K562 (cell line): ENCODE data around the gene OR5B21. TPM values are rescaled to one million over a fixed set of nuclear protein-coding genes. Genes with fewer than 3 reads are reported as not detected.

Source experiments
- ATAC-seq: fragments of 200-7000 bp; cut with Tn5 transposase; 3 replicates; pipeline ENCODE4 v1.9.1; 2020; ENCODE audit warnings: moderate library complexity
- BruUV-seq: library from RNA; stranded (reverse); fragments of 400-500 nt; replicated peaks from 2 replicates; lab custom pipeline; 2021; lab: Mats Ljungman, UMichigan
- CTCF ChIA-PET: fragments of 300-600 bp; formaldehyde crosslinking; extraction: SDS; loops from one replicate; lab custom pipeline; 2021; ENCODE audit warnings: low intra/inter-chr PET ratio; lab: Yijun Ruan, JAX
- POLR2A ChIA-PET: fragments of 300-600, 350-650 bp; sonication (Branson Sonifier 250); formaldehyde crosslinking; extraction: SDS; loops from one replicate; lab custom pipeline; 2021; ENCODE audit warnings: antibody characterized with exemption, inconsistent platforms; lab: Yijun Ruan, JAX
- DNase-seq, 4 experiments: peaks; one replicate each; pipeline versions ENCODE4 v3.0.0 to v3.0.0-alpha.2; 2011 to 2018; ENCODE audit warnings: low spot score in 3 of 4, mixed read lengths in 3 of 4; ENCODE audit errors: extremely low read depth in 1 of 4
- FAIRE-seq: peaks from 2 replicates; lab custom pipeline; 2011; peaks lifted over from hg19 to GRCh38; lab: Jason Lieb, UNC
- H2AFZ ChIP-seq: 2 replicates; pipeline ENCODE4 v1.6.0; 2011; ENCODE audit warnings: low read depth, low read length, control low read depth, inconsistent platforms
- H3K27ac ChIP-seq: fragments of 200-600 bp; 3 replicates; pipeline ENCODE4 v1.8.0; 2011; ENCODE audit warnings: low read depth, mild to moderate bottlenecking, control low read depth, inconsistent platforms, low read length, moderate library complexity, mixed read lengths; ENCODE audit errors: extremely low read depth
- H3K27me3 ChIP-seq, 2 experiments: fragments of 300-600 bp in 1 of 2; 2 replicates in 1 of 2; 3 replicates in 1 of 2; pipeline versions ENCODE4 v1.6.0 to v1.8.0; 2011; ENCODE audit warnings: inconsistent platforms in 2 of 2, low read length in 2 of 2, mild to moderate bottlenecking in 1 of 2, mixed read lengths in 1 of 2, moderate library complexity in 1 of 2; ENCODE audit not compliant: control insufficient read depth in 2 of 2, insufficient read depth in 2 of 2
- H3K36me3 ChIP-seq: fragments of 300-600 bp; 3 replicates; pipeline ENCODE4 v1.8.0; 2011; ENCODE audit warnings: mild to moderate bottlenecking, low read length, inconsistent platforms; ENCODE audit not compliant: control insufficient read depth, insufficient read depth
- H3K4me1 ChIP-seq, 2 experiments: fragments of 200-600 bp in 1 of 2; replicated peaks in 1 of 2; 2 replicates in 1 of 2; 3 replicates in 1 of 2; pipeline versions ENCODE4 v1.5.1 to v1.8.0; 2011; ENCODE audit warnings: inconsistent platforms in 2 of 2, low read length in 2 of 2, mild to moderate bottlenecking in 1 of 2, mixed read lengths in 1 of 2, moderate library complexity in 1 of 2; ENCODE audit not compliant: control insufficient read depth in 2 of 2, insufficient read depth in 2 of 2
- H3K4me2 ChIP-seq: 2 replicates; pipeline ENCODE4 v1.6.1; 2011; ENCODE audit warnings: low read length, control low read depth, inconsistent platforms, mixed read lengths; ENCODE audit not compliant: insufficient read depth
- H3K4me3 ChIP-seq: fragments of 200-600 bp; sonication (generic), shearing (Covaris generic); 2 replicates; pipeline ENCODE4 v1.5.1; 2016; ENCODE audit warnings: control low read depth, inconsistent platforms
- H3K79me2 ChIP-seq: fragments of 200-600 bp; 3 replicates; pipeline ENCODE4 v1.8.0; 2011; ENCODE audit warnings: low read length, inconsistent platforms; ENCODE audit not compliant: control insufficient read depth, insufficient read depth
- H3K9ac ChIP-seq, 2 experiments: 2 replicates each; pipeline versions ENCODE4 v1.6.0 to v1.6.1; 2011; ENCODE audit warnings: low read depth in 2 of 2, low read length in 2 of 2, control low read depth in 1 of 2, inconsistent platforms in 1 of 2, mild to moderate bottlenecking in 1 of 2, mixed read lengths in 1 of 2; ENCODE audit not compliant: insufficient read depth in 1 of 2
- H3K9me1 ChIP-seq: one replicate; pipeline ENCODE4 v1.6.0; 2011; ENCODE audit warnings: inconsistent platforms, mild to moderate bottlenecking, low read length, moderate library complexity; ENCODE audit not compliant: control insufficient read depth, insufficient read depth
- H3K9me3 ChIP-seq: replicated peaks from 2 replicates; pipeline ENCODE4 v1.5.1; 2011; ENCODE audit warnings: low read depth, low read length, inconsistent platforms; ENCODE audit not compliant: control insufficient read depth, insufficient read depth
- H4K20me1 ChIP-seq: replicated peaks from 2 replicates; pipeline ENCODE4 v1.6.1; 2011; ENCODE audit warnings: low read length, inconsistent platforms, mixed read lengths; ENCODE audit not compliant: control insufficient read depth, insufficient read depth
- CAMTA2 ChIP-seq: fragments of 250-450 bp; sonication (Bioruptor Pico); conservative IDR thresholded peaks from 2 replicates; pipeline ENCODE4 v1.5.1; 2022
- EWSR1 ChIP-seq: fragments of 450-650 bp; IDR thresholded peaks from 2 replicates; pipeline ENCODE4 v1.6.1; 2018; ENCODE audit warnings: borderline replicate concordance, mild to moderate bottlenecking, low read depth, moderate library complexity; ENCODE audit not compliant: partially characterized antibody
- FOXP1 ChIP-seq: sonication (generic); formaldehyde crosslinking; IDR thresholded peaks from 2 replicates; pipeline ENCODE4 v1.8.0; 2022; ENCODE audit warnings: mild to moderate bottlenecking, missing genetic modification reagents
- HEY1 ChIP-seq: fragments of 250-450 bp; sonication (Bioruptor Pico); IDR thresholded peaks from 2 replicates; pipeline ENCODE4 v1.5.0; 2020; ENCODE audit warnings: mild to moderate bottlenecking, moderate library complexity, borderline replicate concordance
- ILK ChIP-seq: fragments of 450-650 bp; IDR thresholded peaks from 2 replicates; pipeline ENCODE4 v1.6.1; 2016; ENCODE audit warnings: missing genetic modification characterization, low read depth, mild to moderate bottlenecking, missing compliant biosample characterization, moderate library complexity, borderline replicate concordance
- KLF1 ChIP-seq: fragments of 450-650 bp; IDR thresholded peaks from 2 replicates; pipeline ENCODE4 v1.6.1; 2016; ENCODE audit warnings: missing genetic modification characterization, missing compliant biosample characterization
- KLF6 ChIP-seq: fragments of 250-450 bp; sonication (Bioruptor Pico); IDR thresholded peaks from 2 replicates; pipeline ENCODE4 v1.4.0; 2020; ENCODE audit warnings: mild to moderate bottlenecking, moderate library complexity, borderline replicate concordance
- LARP7 ChIP-seq: fragments of 450-650 bp; IDR thresholded peaks from 2 replicates; pipeline ENCODE4 v1.6.1; 2016
- MLLT1 ChIP-seq, 2 experiments: fragments of 450-650 bp; IDR thresholded peaks; 2 replicates each; pipeline ENCODE4 v1.6.1; 2016
- NCOA4 ChIP-seq: fragments of 450-650 bp; IDR thresholded peaks from 2 replicates; pipeline ENCODE4 v1.6.1; 2018; ENCODE audit warnings: mild to moderate bottlenecking; ENCODE audit not compliant: partially characterized antibody
- NUFIP1 ChIP-seq: fragments of 450-650 bp; IDR thresholded peaks from 2 replicates; pipeline ENCODE4 v1.6.1; 2018; ENCODE audit not compliant: partially characterized antibody
- RAD21 ChIP-seq, 2 experiments: fragments of 250-450 bp in 1 of 2; fragments of 450-650 bp in 1 of 2; sonication (Bioruptor Pico) in 1 of 2; formaldehyde crosslinking in 1 of 2; IDR thresholded peaks in 1 of 2; conservative IDR thresholded peaks in 1 of 2; 2 replicates each; pipeline versions ENCODE4 v1.4.0 to v1.8.0; 2020 to 2022; ENCODE audit warnings: mild to moderate bottlenecking in 2 of 2, moderate library complexity in 1 of 2
- SAFB2 ChIP-seq: fragments of 200-400 bp; formaldehyde crosslinking; IDR thresholded peaks from 2 replicates; pipeline ENCODE4 v1.6.1; 2018; ENCODE audit warnings: borderline replicate concordance, low read length, low read depth, moderate library complexity; ENCODE audit not compliant: severe bottlenecking
- TBP ChIP-seq: optimal IDR thresholded peaks from 2 replicates; pipeline ENCODE3; 2011; ENCODE audit warnings: low read depth, low read length, improper control_type of control experiment
- ZBED1 ChIP-seq: IDR thresholded peaks from 2 replicates; pipeline ENCODE4 v1.6.1; 2014
- ZFP36 ChIP-seq: fragments of 150-350 bp; IDR thresholded peaks from 2 replicates; pipeline ENCODE4 v1.6.1; 2018; ENCODE audit warnings: low read length, low read depth; ENCODE audit not compliant: partially characterized antibody
- ZKSCAN1 ChIP-seq: fragments of 150-350 bp; IDR thresholded peaks from 2 replicates; pipeline ENCODE4 v1.6.1; 2016; ENCODE audit warnings: low read depth, low read length
- ZNF165 ChIP-seq: fragments of 250-450 bp; sonication (Bioruptor Pico); IDR thresholded peaks from 2 replicates; pipeline ENCODE4 v1.4.0; 2020; ENCODE audit warnings: borderline replicate concordance
- ZNF253 ChIP-seq: fragments of 250-450 bp; sonication (Bioruptor Pico); conservative IDR thresholded peaks from 2 replicates; pipeline ENCODE4 v1.6.1; 2021; ENCODE audit warnings: mild to moderate bottlenecking
- WGBS: fragments of 100-300 bp; shearing (Covaris generic); methylation state at CpG from one replicate; pipeline ENCODE4 v1.1.6; 2016; ENCODE audit warnings: low coverage, mixed read lengths; ENCODE audit not compliant: insufficient coverage; ENCODE audit errors: missing lambda C conversion rate; 5-methylcytosine and 5-hydroxymethylcytosine counted together
- in situ Hi-C: fragments of 300-500 bp; cut with MboI; formaldehyde crosslinking; loops from 4 replicates; pipeline ENCODE4 v1.15.0; 2018; ENCODE audit warnings: inconsistent platforms, mixed read lengths
- intact Hi-C: fragments of 100-400 bp; cut with micrococcal nuclease; formaldehyde crosslinking; loops from 2 replicates; pipeline ENCODE4 v1.14.2; 2022
- polyA plus RNA-seq, 8 experiments: library from polyadenylated mRNA; depleted of rRNA in 4 of 8; stranded (reverse) in 5 of 8; unstranded in 3 of 8; fragments of >200 nt; fragmentation: Nextera tagmentation in 2 of 8; fragmentation: Illumina TruSeq in 1 of 8; extraction: Ambion mirVana in 2 of 8; extraction: Trizol in 1 of 8; gene quantifications; 2 replicates each; pipeline versions ENCODE4 v1.2.1 to v1.2.3, GENCODE V29; 2011 to 2014; ENCODE audit warnings: inconsistent platforms in 1 of 8, missing spikeins in 1 of 8
- total RNA-seq, 7 experiments: library from RNA; depleted of rRNA in 6 of 7; stranded (reverse); fragments of >200 nt in 6 of 7; fragmentation: Illumina TruSeq in 2 of 7; extraction: Trizol in 2 of 7; gene quantifications; 2 replicates each; pipeline versions ENCODE4 v1.2.1 to v1.2.3, GENCODE V29; 2011 to 2021; ENCODE audit warnings: low replicate concordance in 1 of 7

The OR5B21 gene
- total and polyA plus RNA-seq, 9 of the 15 experiments (the other 6 are each of a cell fraction or from before 2014, with no cell fraction given), result not detected

- TF ChIP-seq ILK (no peak), LARP7 (no peak), KLF6 (CRISPR knock-in tag) (no peak), KLF1 (tag) (no peak), FOXP1 (CRISPR knock-in tag) (no peak)
Observed at GRCh38 chr11:58531865-58532341, 24.0 kb upstream of the OR5B21 start (continued).

GRCh38 chr11:58530236-58530635 is 22.3 kb upstream of the OR5B21 start:
- no peak overlapping the region for H3K9ac ChIP-seq
- H3K27me3 ChIP-seq, result peaks cover 0 to 5% of the 10 kb centered on the region in 2 experiments; a peak in 1 of 5 replicates
- ChIA-PET POLR2A (interaction anchor here (0.6 kb wide), 1 partner anchor 785 kb away, joined by 4 read pairs; no protein-coding TSS in a partner anchor), CTCF (no interaction called here)
- no peak for FAIRE-seq
- TF ChIP-seq ZKSCAN1, result no peak
- no peak for TF ChIP-seq ZNF253 (CRISPR knock-in tag)
- no peak for TF ChIP-seq MLLT1 (IDR thresholded peaks at IDR 0.05)
- TF ChIP-seq TBP, result no peak
- TF ChIP-seq ZNF165 (CRISPR knock-in tag), result no peak
- TF ChIP-seq ZFP36, result no peak
- TF ChIP-seq CAMTA2 (CRISPR knock-in tag), result no peak
- TF ChIP-seq NCOA4, result no peak
- no peak for TF ChIP-seq ZBED1
- no peak for TF ChIP-seq EWSR1
- no peak for TF ChIP-seq HEY1 (CRISPR knock-in tag)
- no peak for TF ChIP-seq NUFIP1
- TF ChIP-seq SAFB2, result no peak
- TF ChIP-seq RAD21 (CRISPR knock-in tag; conservative IDR thresholded peaks at IDR 0.05 in 1 of 2, IDR thresholded peaks at IDR 0.05 in 1 of 2), result no peak
- H3K4me1 ChIP-seq, result no peaks in the 10 kb centered on the region; a peak in 1 of 5 replicates
- H3K36me3 ChIP-seq, result no peaks in the 10 kb centered on the region
- intact Hi-C loops, result no loop called here
- H2AFZ ChIP-seq, result no peak overlapping the region
- 13% methylated on average over 3 of the region's 3 CpGs for WGBS
- no peak overlapping the region for H3K4me2 ChIP-seq
- no peak overlapping the region for H3K4me3 ChIP-seq
- H3K9me3 ChIP-seq, result no peaks in the 10 kb centered on the region
- no TSS peak for BruUV-seq
- H4K20me1 ChIP-seq, result no peaks in the 10 kb centered on the region
- no peak for ATAC-seq
- H3K79me2 ChIP-seq, result no peaks in the 10 kb centered on the region
- in situ Hi-C loops, result no loop called here
- H3K9me1 ChIP-seq, result no peaks in the 10 kb centered on the region
- H3K27ac ChIP-seq, result no peak overlapping the region
- no peak for DNase-seq
